ENCODE measurements around the gene GPRC5C. TPM values are rescaled to one million over a fixed set of nuclear protein-coding genes. Genes with fewer than 3 reads are reported as not detected.

GPRC5C gene
- total RNA-seq, 1 experiment from 2014 or later, result 15.5 TPM

GRCh38 chr17:74460241-74460640 is 28.4 kb downstream of the GPRC5C start:
- Histone ChIP-seq H3K23me2 (ENCODE audit: insufficient read length, low read depth, low read length, poor library complexity, severe bottlenecking) (no peaks in the 10 kb centered on the region), H3K9me3 (ENCODE audit: control insufficient read depth, low read depth, low read length) (no peaks in the 10 kb centered on the region), H4K8ac (replicated peaks; ENCODE audit: insufficient read length, low read depth, low read length) (no peak overlapping the region), H2BK120ac (ENCODE audit: low read depth, low read length, poor library complexity, severe bottlenecking) (no peak overlapping the region), H4K5ac (ENCODE audit: insufficient read length, low read depth, low read length) (no peak overlapping the region), H4K20me1 (ENCODE audit: control insufficient read depth, insufficient read depth, insufficient read length) (no peaks in the 10 kb centered on the region), H3K18ac (ENCODE audit: insufficient read length, low read depth, low read length) (no peak overlapping the region), H2AK5ac (ENCODE audit: insufficient read length, low read length) (no peak overlapping the region), H3K27ac (ENCODE audit: insufficient read length, low read depth, low read length) (no peak overlapping the region), H2BK20ac (ENCODE audit: low read depth, low read length, poor library complexity, severe bottlenecking) (no peak overlapping the region), H3K56ac (ENCODE audit: insufficient read length, low read depth, low read length) (no peak overlapping the region), H4K91ac (ENCODE audit: insufficient read length, low read depth, low read length) (no peak overlapping the region), H3K9ac (ENCODE audit: extremely low read depth, insufficient read length, low read length) (no peak overlapping the region), H3K4ac (ENCODE audit: low read depth, low read length) (no peak overlapping the region), H2BK5ac (ENCODE audit: insufficient read length, low read length) (no peak overlapping the region), H2BK15ac (ENCODE audit: low read depth, low read length) (no peak overlapping the region), H3K4me1 (ENCODE audit: insufficient read depth, low read length) (no peaks in the 10 kb centered on the region), H3K14ac (ENCODE audit: insufficient read depth, low read length) (no peak overlapping the region), H3K27me3 (ENCODE audit: insufficient read depth, low read length) (no peaks in the 10 kb centered on the region), H3K79me1 (ENCODE audit: insufficient read depth, low read depth, low read length, poor library complexity, severe bottlenecking) (no peaks in the 10 kb centered on the region), H2AFZ (ENCODE audit: low read length) (no peak overlapping the region), H3K79me2 (ENCODE audit: insufficient read depth, low read length) (no peaks in the 10 kb centered on the region), H3T11ph (ENCODE audit: low read length) (no peak overlapping the region), H3K23ac (ENCODE audit: insufficient read length, low read depth, low read length) (no peak overlapping the region), H3K4me2 (ENCODE audit: insufficient read depth, insufficient read length, low read length) (no peak overlapping the region), H2BK12ac (ENCODE audit: insufficient read length, low read depth, low read length) (no peak overlapping the region)
- H3K4me3 Mint-ChIP-seq, result no peak overlapping the region
- TF ChIP-seq CTCF (conservative IDR thresholded peaks at IDR 0.05), result no peak
- H3K36me3 Mint-ChIP-seq (ENCODE audit: insufficient read depth in 1 of 3, low read depth in 3 of 3), result no peaks in the 10 kb centered on the region; a peak in 1 of 7 replicates
- no peaks in the 10 kb centered on the region for H3K9me3 Mint-ChIP-seq
- H3K27ac Mint-ChIP-seq, result no peak overlapping the region; a peak in 1 of 7 replicates
- no CpG with 5 or more reads among the region's 2 CpGs for WGBS (ENCODE audit: extremely low coverage, insufficient read length, low lambda C conversion rate)
- no peak for DNase-seq
- H3K4me1 Mint-ChIP-seq, result peaks cover 12 to 16% of the 10 kb centered on the region in 2 experiments
- H3K27me3 Mint-ChIP-seq (ENCODE audit: low read depth), result peaks cover 33% of the 10 kb centered on the region

Data from H9 (cell line).